GM20000 (cell line): ENCODE measurements around the gene OCSTAMP.

ENCODE experiments used
- DNase-seq: peaks from one replicate; pipeline ENCODE4 v3.0.0; 2012; ENCODE audit warnings: low spot score
- TF ChIP-seq, protein P1 (sequence below): IDR thresholded peaks from 2 replicates; pipeline ENCODE4 v1.5.1; 2012; ENCODE audit warnings: mild to moderate bottlenecking, control low read depth; ENCODE audit errors: extremely low read depth, missing control alignments

OCSTAMP gene

DNA sequence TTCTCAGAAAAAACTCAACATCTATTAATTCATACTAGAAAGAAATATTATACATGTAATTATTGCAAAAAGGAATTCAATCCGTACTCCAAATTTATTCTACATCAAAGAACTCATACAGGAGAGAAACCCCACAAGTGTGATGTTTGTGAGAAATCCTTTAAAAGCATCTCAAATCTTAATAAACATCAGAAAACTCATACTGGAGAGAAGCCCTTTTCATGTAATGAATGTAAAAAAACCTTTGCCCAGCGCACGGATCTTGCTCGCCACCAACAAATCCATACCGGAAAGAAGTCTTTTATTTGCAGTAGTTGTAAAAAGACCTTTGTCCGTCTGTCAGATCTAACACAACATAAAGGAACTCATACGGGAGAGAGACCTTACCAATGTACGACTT is 59.1 kb downstream of the OCSTAMP start:
- TF ChIP-seq, protein P1, sequence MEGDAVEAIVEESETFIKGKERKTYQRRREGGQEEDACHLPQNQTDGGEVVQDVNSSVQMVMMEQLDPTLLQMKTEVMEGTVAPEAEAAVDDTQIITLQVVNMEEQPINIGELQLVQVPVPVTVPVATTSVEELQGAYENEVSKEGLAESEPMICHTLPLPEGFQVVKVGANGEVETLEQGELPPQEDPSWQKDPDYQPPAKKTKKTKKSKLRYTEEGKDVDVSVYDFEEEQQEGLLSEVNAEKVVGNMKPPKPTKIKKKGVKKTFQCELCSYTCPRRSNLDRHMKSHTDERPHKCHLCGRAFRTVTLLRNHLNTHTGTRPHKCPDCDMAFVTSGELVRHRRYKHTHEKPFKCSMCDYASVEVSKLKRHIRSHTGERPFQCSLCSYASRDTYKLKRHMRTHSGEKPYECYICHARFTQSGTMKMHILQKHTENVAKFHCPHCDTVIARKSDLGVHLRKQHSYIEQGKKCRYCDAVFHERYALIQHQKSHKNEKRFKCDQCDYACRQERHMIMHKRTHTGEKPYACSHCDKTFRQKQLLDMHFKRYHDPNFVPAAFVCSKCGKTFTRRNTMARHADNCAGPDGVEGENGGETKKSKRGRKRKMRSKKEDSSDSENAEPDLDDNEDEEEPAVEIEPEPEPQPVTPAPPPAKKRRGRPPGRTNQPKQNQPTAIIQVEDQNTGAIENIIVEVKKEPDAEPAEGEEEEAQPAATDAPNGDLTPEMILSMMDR, result no peak

More for the DNA sequence above, 59.1 kb downstream of the OCSTAMP start:
- no peak for DNase-seq
